Esophagus muscularis mucosa (tissue), 4 donors: ENCODE results near the gene ABI2.

ENCODE experiments used
- EP300 ChIP-seq: sonication (generic); formaldehyde crosslinking; IDR thresholded peaks from one replicate; pipeline ENCODE4 v1.6.1; 2017; ENCODE audit warnings: antibody characterized with exemption
- POLR2A ChIP-seq: fragments of 450-650 bp; IDR thresholded peaks from one replicate; pipeline ENCODE4 v1.6.1; 2017; ENCODE audit warnings: antibody characterized with exemption, moderate library complexity, mild to moderate bottlenecking, low read depth
- POLR2AphosphoS5 ChIP-seq, 2 donors: sonication (generic); formaldehyde crosslinking; IDR thresholded peaks; one replicate each; pipeline ENCODE4 v1.6.1; 2017; ENCODE audit warnings: antibody characterized with exemption in 2 of 2
- TF ChIP-seq, protein P1 (sequence below), 3 experiments: fragments of 200-600 bp in 2 of 3; fragments of 450-650 bp in 1 of 3; sonication (generic) in 2 of 3; IDR thresholded peaks; one replicate each; pipeline ENCODE4 v1.5.1; 2017 to 2019; ENCODE audit warnings: antibody characterized with exemption in 3 of 3, mild to moderate bottlenecking in 2 of 3, moderate library complexity in 1 of 3

DNA sequence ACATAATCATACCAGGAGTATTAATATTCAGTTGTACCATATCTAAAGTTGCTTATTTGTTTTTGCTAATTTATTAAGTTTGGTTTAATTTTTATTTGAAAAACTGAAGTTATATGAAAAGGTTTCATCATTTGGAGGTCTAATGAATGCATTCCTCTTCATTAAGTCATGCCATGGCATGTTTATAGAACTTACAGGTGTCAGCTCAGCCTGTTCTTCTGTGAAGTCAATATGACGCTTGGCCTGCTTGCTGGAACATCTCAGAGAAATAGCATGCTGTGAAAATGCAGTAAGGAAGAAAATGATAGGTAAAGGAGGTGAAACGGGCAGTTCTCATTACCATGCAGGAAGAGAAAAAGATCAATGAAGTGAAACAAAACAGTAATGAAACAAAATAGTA is 148.7 kb downstream of the ABI2 start:
- TF ChIP-seq POLR2AphosphoS5 (IDR thresholded peaks at IDR 0.05), result no peak
- TF ChIP-seq, protein P1, sequence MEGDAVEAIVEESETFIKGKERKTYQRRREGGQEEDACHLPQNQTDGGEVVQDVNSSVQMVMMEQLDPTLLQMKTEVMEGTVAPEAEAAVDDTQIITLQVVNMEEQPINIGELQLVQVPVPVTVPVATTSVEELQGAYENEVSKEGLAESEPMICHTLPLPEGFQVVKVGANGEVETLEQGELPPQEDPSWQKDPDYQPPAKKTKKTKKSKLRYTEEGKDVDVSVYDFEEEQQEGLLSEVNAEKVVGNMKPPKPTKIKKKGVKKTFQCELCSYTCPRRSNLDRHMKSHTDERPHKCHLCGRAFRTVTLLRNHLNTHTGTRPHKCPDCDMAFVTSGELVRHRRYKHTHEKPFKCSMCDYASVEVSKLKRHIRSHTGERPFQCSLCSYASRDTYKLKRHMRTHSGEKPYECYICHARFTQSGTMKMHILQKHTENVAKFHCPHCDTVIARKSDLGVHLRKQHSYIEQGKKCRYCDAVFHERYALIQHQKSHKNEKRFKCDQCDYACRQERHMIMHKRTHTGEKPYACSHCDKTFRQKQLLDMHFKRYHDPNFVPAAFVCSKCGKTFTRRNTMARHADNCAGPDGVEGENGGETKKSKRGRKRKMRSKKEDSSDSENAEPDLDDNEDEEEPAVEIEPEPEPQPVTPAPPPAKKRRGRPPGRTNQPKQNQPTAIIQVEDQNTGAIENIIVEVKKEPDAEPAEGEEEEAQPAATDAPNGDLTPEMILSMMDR (IDR thresholded peaks at IDR 0.05), result no peak
- TF ChIP-seq POLR2A, result no peak
- TF ChIP-seq EP300, result no peak
